B cell (primary cell): ENCODE measurements around the gene RTN4RL1.

Source experiments
- EZH2 ChIP-seq: IDR thresholded peaks from 2 replicates; pipeline ENCODE4 v1.6.1; 2012; ENCODE audit warnings: borderline replicate concordance, low read depth, mild to moderate bottlenecking, moderate library complexity, low read length; ENCODE audit not compliant: insufficient read depth, poor library complexity, severe bottlenecking
- TF ChIP-seq, protein P1 (sequence below): fragments of 200-600 bp; IDR thresholded peaks from one replicate; pipeline ENCODE4 v1.8.0; 2022; ENCODE audit warnings: antibody characterized with exemption, mild to moderate bottlenecking

DNA sequence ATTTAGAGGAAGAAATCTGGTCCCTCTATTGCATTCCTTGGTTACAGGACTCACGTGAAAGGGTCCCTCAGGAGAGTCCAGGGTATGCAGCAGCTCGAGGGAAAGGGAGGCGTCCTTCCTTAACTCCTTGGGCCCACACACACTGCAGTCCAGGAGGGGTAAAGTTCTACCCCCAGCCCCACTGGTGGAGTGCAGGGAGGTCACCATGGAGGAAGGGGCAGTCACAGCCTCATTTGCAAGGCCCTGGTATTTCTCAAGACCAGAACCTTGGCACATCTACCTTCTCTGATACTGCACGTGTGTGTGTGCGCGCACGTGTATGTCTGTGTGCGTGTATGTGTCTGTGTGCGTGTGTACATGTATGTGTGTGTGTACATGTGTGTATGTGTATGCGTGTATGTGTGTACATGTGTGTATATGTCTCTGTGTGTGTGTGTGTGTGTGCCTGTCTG lies 40.8 kb upstream of the RTN4RL1 start:
- TF ChIP-seq, protein P1, sequence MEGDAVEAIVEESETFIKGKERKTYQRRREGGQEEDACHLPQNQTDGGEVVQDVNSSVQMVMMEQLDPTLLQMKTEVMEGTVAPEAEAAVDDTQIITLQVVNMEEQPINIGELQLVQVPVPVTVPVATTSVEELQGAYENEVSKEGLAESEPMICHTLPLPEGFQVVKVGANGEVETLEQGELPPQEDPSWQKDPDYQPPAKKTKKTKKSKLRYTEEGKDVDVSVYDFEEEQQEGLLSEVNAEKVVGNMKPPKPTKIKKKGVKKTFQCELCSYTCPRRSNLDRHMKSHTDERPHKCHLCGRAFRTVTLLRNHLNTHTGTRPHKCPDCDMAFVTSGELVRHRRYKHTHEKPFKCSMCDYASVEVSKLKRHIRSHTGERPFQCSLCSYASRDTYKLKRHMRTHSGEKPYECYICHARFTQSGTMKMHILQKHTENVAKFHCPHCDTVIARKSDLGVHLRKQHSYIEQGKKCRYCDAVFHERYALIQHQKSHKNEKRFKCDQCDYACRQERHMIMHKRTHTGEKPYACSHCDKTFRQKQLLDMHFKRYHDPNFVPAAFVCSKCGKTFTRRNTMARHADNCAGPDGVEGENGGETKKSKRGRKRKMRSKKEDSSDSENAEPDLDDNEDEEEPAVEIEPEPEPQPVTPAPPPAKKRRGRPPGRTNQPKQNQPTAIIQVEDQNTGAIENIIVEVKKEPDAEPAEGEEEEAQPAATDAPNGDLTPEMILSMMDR, result no peak
- TF ChIP-seq EZH2, result no peak
